Osteoblast (primary cell): ENCODE measurements around the gene MIER3. TPM values are rescaled to one million over a fixed set of nuclear protein-coding genes. Genes with fewer than 3 reads are reported as not detected.

Source experiments
- DNase-seq: peaks from one replicate; pipeline ENCODE4 v3.0.0; 2011; ENCODE audit warnings: low spot score, mixed read lengths; ENCODE audit not compliant: insufficient read length; ENCODE audit errors: missing footprints
- H2AFZ ChIP-seq: 2 replicates; pipeline ENCODE4 v1.6.0; 2011; ENCODE audit warnings: mild to moderate bottlenecking, low read length
- H3K27ac ChIP-seq: 2 replicates; pipeline ENCODE4 v1.5.1; 2011; ENCODE audit warnings: mild to moderate bottlenecking, low read depth, low read length, moderate library complexity
- H3K27me3 ChIP-seq: 2 replicates; pipeline ENCODE4 v1.6.0; 2012; ENCODE audit warnings: mild to moderate bottlenecking, control low read depth, inconsistent platforms, low read length, moderate library complexity; ENCODE audit not compliant: insufficient read depth
- H3K36me3 ChIP-seq: 2 replicates; pipeline ENCODE4 v1.5.1; 2011; ENCODE audit warnings: mild to moderate bottlenecking, low read length, control low read depth, moderate library complexity; ENCODE audit not compliant: insufficient read depth
- H3K4me1 ChIP-seq: 2 replicates; pipeline ENCODE4 v1.5.1; 2011; ENCODE audit warnings: mild to moderate bottlenecking, low read length, control low read depth, moderate library complexity; ENCODE audit not compliant: insufficient read depth
- H3K4me2 ChIP-seq: 2 replicates; pipeline ENCODE4 v1.6.0; 2011; ENCODE audit warnings: mild to moderate bottlenecking, low read length; ENCODE audit not compliant: insufficient read depth
- H3K4me3 ChIP-seq: fragments of 200-600 bp; sonication (generic); 3 replicates; pipeline ENCODE4 v1.5.1; 2012; ENCODE audit warnings: mild to moderate bottlenecking, low read length, inconsistent platforms; ENCODE audit not compliant: insufficient read depth
- H3K79me2 ChIP-seq: 2 replicates; pipeline ENCODE4 v1.6.0; 2012; ENCODE audit warnings: mild to moderate bottlenecking, low read length, control low read depth, inconsistent platforms; ENCODE audit not compliant: insufficient read depth
- H3K9me3 ChIP-seq: 2 replicates; pipeline ENCODE4 v1.5.1; 2011; ENCODE audit warnings: low read depth, low read length, control low read depth
- H4K20me1 ChIP-seq: 2 replicates; pipeline ENCODE4 v1.6.0; 2012; ENCODE audit warnings: mild to moderate bottlenecking, low read length, control low read depth; ENCODE audit not compliant: insufficient read depth
- total RNA-seq: library from RNA; depleted of rRNA; stranded (reverse); fragments of >200 nt; gene quantifications from 2 replicates; pipeline ENCODE4 v1.2.3, GENCODE V29; 2012
- TF ChIP-seq, protein P1 (sequence below): IDR thresholded peaks from 2 replicates; pipeline ENCODE4 v1.5.1; 2011; ENCODE audit warnings: mild to moderate bottlenecking, low read depth, low read length, moderate library complexity; ENCODE audit errors: extremely low read depth

Gene MIER3
- total RNA-seq, 1 donor, result 29.7 TPM

DNA sequence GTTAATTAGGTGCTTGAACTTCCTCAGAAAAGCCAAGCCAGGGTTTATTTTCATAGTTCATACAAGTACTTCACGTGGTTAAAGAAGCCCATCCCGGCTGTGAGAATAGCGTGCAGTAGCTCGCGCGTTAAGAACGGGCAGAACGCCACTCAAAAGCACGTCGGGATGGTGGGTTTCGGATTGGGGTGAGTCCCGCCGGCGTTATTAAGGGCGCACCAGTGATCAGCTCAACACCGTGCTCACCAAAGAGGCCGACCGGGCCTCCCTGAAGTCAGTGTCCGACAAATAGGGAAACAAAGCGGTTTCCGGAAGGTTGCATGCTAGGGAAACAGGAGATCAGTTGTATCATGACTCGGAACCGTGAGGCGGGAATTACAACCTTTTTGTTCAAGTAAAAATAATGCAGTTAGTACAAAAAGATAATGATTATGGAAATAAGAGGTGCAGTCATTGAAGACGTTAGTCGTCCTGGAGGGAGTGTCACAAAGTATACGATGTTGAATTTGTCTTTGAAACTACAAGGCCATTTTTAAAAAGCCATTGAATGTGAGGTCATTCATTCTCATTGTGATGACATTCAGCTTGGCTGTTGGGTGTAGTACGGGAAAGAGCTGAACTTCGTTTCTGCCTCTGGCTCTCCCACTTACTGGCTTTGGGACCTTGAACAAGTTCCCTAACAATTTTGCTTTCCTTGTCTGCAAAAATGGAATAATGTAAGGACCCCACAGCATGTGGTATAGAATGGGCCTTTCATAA, 41.5 kb downstream of the MIER3 start:
- Histone ChIP-seq H4K20me1 (no peaks in the 10 kb centered on the region), H3K27me3 (no peaks in the 10 kb centered on the region), H3K79me2 (no peaks in the 10 kb centered on the region), H3K36me3 (no peaks in the 10 kb centered on the region), H3K27ac (peak overlapping the region; percentile 97), H3K4me2 (peak overlapping the region; percentile 90), H3K4me3 (peak overlapping the region; percentile 87), H3K4me1 (peaks cover 10% of the 10 kb centered on the region), H3K9me3 (no peaks in the 10 kb centered on the region), H2AFZ (peak overlapping the region; percentile 97)
- TF ChIP-seq, protein P1, sequence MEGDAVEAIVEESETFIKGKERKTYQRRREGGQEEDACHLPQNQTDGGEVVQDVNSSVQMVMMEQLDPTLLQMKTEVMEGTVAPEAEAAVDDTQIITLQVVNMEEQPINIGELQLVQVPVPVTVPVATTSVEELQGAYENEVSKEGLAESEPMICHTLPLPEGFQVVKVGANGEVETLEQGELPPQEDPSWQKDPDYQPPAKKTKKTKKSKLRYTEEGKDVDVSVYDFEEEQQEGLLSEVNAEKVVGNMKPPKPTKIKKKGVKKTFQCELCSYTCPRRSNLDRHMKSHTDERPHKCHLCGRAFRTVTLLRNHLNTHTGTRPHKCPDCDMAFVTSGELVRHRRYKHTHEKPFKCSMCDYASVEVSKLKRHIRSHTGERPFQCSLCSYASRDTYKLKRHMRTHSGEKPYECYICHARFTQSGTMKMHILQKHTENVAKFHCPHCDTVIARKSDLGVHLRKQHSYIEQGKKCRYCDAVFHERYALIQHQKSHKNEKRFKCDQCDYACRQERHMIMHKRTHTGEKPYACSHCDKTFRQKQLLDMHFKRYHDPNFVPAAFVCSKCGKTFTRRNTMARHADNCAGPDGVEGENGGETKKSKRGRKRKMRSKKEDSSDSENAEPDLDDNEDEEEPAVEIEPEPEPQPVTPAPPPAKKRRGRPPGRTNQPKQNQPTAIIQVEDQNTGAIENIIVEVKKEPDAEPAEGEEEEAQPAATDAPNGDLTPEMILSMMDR, result no peak
- DNase-seq, result peak; percentile 65

GRCh38 chr5:56909294-56910209, 42.4 kb downstream of the MIER3 start, which contains the start of gene SETD9:
Gene SETD9 (plus strand): TSS chr5:56909596. CDS start chr5:56909646, 50 bp downstream.
- TF ChIP-seq, protein P1, result no peak
- DNase-seq, result peak; percentile 98
- Histone ChIP-seq H3K27ac (peak within 1 kb of the TSS; percentile 97), H3K4me1 (peaks cover 10% of the 10 kb centered on the region), H3K4me3 (peak within 1 kb of the TSS; percentile 87), H3K36me3 (no peaks in the 10 kb centered on the region), H3K27me3 (no peaks in the 10 kb centered on the region), H3K9me3 (no peaks in the 10 kb centered on the region), H3K79me2 (no peaks in the 10 kb centered on the region), H4K20me1 (no peaks in the 10 kb centered on the region), H2AFZ (peak within 1 kb of the TSS; percentile 98), H3K4me2 (peak within 1 kb of the TSS; percentile 96)

- H3K4me3 ChIP-seq, result peak overlapping the region; percentile 87
- DNase-seq, result no peak
- peak overlapping the region; percentile 96 for H3K4me2 ChIP-seq
- peaks cover 10% of the 10 kb centered on the region for H3K4me1 ChIP-seq
- peak overlapping the region; percentile 85 for H3K27ac ChIP-seq
- H3K9me3 ChIP-seq, result no peaks in the 10 kb centered on the region
- no peaks in the 10 kb centered on the region for H4K20me1 ChIP-seq
- peak overlapping the region; percentile 98 for H2AFZ ChIP-seq
- no peaks in the 10 kb centered on the region for H3K79me2 ChIP-seq
- TF ChIP-seq, protein P1, result no peak
- no peaks in the 10 kb centered on the region for H3K36me3 ChIP-seq
- no peaks in the 10 kb centered on the region for H3K27me3 ChIP-seq
Observed at GRCh38 chr5:56908942-56909293, 43.0 kb downstream of the MIER3 start.
